Renal cortical epithelial cell (primary cell): Measurements from ENCODE around the gene PMPCB. TPM values are rescaled to one million over a fixed set of nuclear protein-coding genes. Genes with fewer than 3 reads are reported as not detected.

Experiments
- DNase-seq: peaks from one replicate; pipeline ENCODE4 v3.0.0-alpha.2; 2011; ENCODE audit warnings: low read depth
- total RNA-seq: library from RNA; depleted of rRNA; stranded (reverse); fragments of >200 nt; gene quantifications from 2 replicates; pipeline ENCODE4 v1.2.3, GENCODE V29; 2014

The PMPCB gene
- total RNA-seq, 1 donor from 2014 or later = 86.4 TPM

DNA sequence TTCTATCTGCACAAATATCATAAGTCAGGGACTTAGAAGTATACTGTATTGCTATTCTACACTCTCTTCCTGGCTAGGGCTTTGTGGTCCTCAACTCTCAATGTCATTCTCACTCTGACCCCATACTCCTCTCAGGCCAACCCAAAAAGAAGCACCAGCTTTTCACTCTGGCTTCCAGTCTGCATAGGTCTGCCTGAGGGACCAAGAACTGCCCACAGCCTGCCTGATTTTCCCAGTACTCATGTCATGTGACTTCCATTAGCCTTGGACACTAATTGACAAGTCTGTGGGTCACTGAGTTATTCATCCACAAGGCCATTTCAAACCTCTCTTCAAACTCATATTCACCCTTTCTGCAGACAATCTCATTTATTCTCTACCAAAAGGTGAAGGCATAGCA lies 19.8 kb downstream of the PMPCB start:
- DNase-seq = peak; percentile 71

DNA sequence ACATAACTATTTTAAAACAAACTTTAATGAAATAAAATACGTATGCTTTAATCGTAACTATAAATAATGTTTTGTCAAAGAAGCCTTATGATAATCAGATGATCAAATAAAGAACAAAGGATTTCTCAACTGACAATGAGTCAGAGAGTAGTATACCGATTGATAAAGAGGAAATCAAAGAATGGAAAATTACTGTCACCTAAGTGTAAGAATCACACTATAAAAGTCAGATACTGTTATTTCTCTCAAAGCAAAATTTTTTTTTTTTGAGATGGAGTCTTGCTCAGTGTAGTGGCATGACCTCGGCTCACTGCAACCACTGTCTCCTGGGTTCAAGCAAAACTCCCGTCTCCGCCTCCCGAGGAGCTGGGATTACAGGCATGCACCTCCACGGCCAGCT lies 28.5 kb downstream of the PMPCB start:
- no peak for DNase-seq

GRCh38 chr7:103336761-103337160 lies 39.5 kb downstream of the PMPCB start:
- DNase-seq = no peak

- no peak for DNase-seq
Measured at GRCh38 chr7:103338864-103339263, 41.6 kb downstream of the PMPCB start.

DNA sequence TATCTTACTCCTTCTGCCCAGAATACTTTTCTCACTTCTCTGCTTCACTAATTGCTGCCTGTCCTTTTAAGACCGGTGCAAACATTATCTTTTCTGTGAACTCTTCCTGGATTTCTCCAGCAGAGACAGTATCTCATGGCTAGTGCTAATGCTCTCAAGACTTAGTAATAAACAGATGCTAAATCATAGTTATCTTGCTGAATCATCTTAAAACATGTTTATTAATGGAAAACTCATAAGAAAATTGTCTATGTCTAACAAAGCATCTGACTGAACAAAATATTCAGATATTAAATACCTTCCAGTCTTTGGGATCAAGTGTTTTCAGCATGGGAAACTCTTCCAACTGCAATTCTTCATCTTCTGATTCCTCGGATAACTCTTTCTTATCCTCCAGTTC lies 44.2 kb downstream of the PMPCB start:
- no peak for DNase-seq

GRCh38 chr7:103343332-103343731 lies 46.1 kb downstream of the PMPCB start:
- DNase-seq = no peak

GRCh38 chr7:103343758-103344452 lies 46.7 kb downstream of the PMPCB start:
- DNase-seq = peak; percentile 34

GRCh38 chr7:103344453-103345149 lies 47.4 kb downstream of the PMPCB start, which contains the start of gene DNAJC2:
TSS of gene DNAJC2 (minus strand) at chr7:103344767. CDS start at chr7:103344622, 145 bp downstream.
- peak; percentile 84 for DNase-seq

DNA sequence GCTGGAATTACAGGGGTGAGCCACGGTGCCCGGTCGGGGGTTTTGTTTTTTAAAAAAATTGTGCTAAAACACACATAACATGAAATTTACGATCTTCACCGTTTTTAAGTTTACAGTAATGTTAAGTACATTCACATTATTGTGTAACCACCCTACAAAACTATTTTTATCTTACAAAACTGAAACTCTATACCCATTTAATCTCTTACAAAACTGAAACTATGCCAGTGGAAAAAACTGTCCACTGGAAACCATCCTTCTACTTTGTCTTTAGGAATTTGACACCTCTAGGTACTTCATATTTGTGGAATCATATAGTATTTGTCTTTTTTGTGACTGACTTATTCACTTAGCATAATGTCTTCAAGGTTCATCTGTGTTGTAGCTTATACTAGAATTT lies 49.2 kb downstream of the PMPCB start:
- DNase-seq = no peak

GRCh38 chr7:103347507-103348267 lies 50.5 kb downstream of the PMPCB start, which contains the start of gene PSMC2:
TSS of gene PSMC2 (plus strand) at chr7:103347643. CDS start at chr7:103347712, 69 bp downstream.
- peak; percentile 86 for DNase-seq

DNA sequence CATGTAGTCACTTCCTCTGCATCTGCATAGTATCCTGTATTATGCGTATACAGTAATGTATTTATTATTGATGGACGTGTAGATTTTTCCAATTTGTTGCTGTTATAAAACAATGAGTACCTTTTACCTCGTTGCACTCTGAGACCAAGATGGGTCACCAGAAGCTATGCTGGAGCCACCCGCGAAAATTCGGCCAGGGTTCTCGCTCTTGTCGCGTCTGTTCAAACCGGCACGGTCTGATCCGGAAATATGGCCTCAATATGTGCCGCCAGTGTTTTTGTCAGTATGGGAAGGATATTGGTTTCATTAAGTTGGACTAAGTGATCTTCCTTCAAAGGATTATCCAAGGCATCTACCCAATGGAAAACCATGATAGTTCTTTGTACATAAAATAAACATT lies 51.2 kb downstream of the PMPCB start:
- DNase-seq = no peak

DNA sequence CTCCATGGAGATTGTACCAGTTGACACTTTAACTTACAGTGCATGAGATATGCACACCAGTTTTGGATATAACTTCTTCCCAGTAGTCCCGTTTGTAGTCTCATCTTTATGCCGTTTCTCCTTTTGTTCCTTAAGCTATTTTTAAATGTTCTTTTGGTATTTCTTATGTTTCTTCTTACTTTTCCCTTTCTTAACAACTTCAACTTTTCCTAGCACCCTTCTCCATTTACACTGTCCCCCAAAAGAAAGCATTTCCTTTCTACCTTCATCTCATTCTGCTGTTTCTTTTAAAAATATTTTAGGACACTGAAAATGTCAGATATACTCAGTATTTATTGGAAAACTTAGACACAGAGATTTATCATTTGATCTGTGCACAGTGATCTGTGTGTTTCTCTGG lies 51.7 kb downstream of the PMPCB start:
- DNase-seq = no peak

DNA sequence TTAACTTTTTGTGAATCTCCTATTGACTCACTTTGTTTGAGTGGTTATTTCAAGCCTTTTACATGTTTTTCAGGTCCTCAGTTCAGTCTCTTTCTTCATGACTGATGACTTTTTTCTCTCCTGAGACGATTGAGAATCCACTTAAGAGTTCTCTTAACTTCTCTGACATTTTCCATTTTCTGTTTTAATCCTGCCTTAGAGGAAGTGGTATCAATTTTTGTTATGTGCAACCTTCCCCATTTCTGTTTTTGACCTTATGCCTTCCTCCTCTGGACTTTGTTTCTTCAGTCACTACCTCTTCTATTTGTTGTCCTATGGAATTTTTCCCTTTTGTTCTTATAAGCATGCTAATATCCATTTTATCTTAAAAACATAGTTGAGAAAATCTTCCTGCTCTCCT lies 52.6 kb downstream of the PMPCB start:
- DNase-seq = no peak

Other genes starting within 250 kb of the PMPCB start
- gene FBXL13, start 222.6 kb upstream of the PMPCB start, total RNA-seq = 3.5 and 4.3 TPM in 2 replicates
- gene ARMC10, start 222.3 kb upstream of the PMPCB start, total RNA-seq = 53.7 and 67.9 TPM in 2 replicates
- gene NAPEPLD, start 148.3 kb upstream of the PMPCB start, total RNA-seq = 22.1 and 37.2 TPM in 2 replicates
- gene DNAJC2, start 47.3 kb downstream of the PMPCB start, total RNA-seq = 18.6 and 25.4 TPM in 2 replicates
- 228 and 270 TPM in 2 replicates for gene PSMC2, start 50.2 kb downstream of the PMPCB start, total RNA-seq
- not detected in 2 replicates for gene SLC26A5, start 148.8 kb downstream of the PMPCB start, total RNA-seq